Endothelial cell (in vitro differentiated cells): Measurements from ENCODE around the gene EHMT1. TPM values are rescaled to one million over a fixed set of nuclear protein-coding genes. Genes with fewer than 3 reads are reported as not detected.
"Not testable (repeated sequence)": the region's sequence is repeated elsewhere in the genome, so short reads cannot be mapped to it uniquely, and the experiment has no call there.

Experiments used
- DNase-seq: peaks from one replicate; pipeline ENCODE4 v3.0.0; 2021; ENCODE audit warnings: low spot score
- H3K27ac Mint-ChIP-seq: one replicate; pipeline ENCODE4 v1.8.0; 2021; ENCODE audit warnings: mixed read lengths, inconsistent platforms; ENCODE audit not compliant: unreplicated experiment
- H3K27me3 Mint-ChIP-seq: one replicate; pipeline ENCODE4 v1.8.0; 2021; ENCODE audit warnings: mild to moderate bottlenecking, moderate library complexity, mixed read lengths, inconsistent platforms; ENCODE audit not compliant: unreplicated experiment
- H3K36me3 Mint-ChIP-seq: one replicate; pipeline ENCODE4 v1.8.0; 2021; ENCODE audit warnings: mild to moderate bottlenecking, low read depth, mixed read lengths, inconsistent platforms; ENCODE audit not compliant: unreplicated experiment
- H3K4me1 Mint-ChIP-seq: one replicate; pipeline ENCODE4 v1.8.0; 2021; ENCODE audit warnings: mild to moderate bottlenecking, mixed read lengths, inconsistent platforms; ENCODE audit not compliant: unreplicated experiment
- H3K4me3 Mint-ChIP-seq: one replicate; pipeline ENCODE4 v1.8.0; 2021; ENCODE audit warnings: mild to moderate bottlenecking, mixed read lengths, inconsistent platforms; ENCODE audit not compliant: unreplicated experiment
- H3K9me3 Mint-ChIP-seq: one replicate; pipeline ENCODE4 v1.8.0; 2021; ENCODE audit warnings: mixed read lengths, inconsistent platforms; ENCODE audit not compliant: unreplicated experiment
- CTCF ChIP-seq: fragments of 200-600 bp; sonication (generic); IDR thresholded peaks from one replicate; pipeline ENCODE4 v1.5.0; 2021; ENCODE audit warnings: antibody characterized with exemption; ENCODE audit not compliant: unreplicated experiment
- total RNA-seq: library from RNA; stranded (reverse); fragmentation: NEBNext Ultra II Directional; extraction: Animal tissue kit (Norgen Biotek cat#: 25700); gene quantifications from one replicate; pipeline ENCODE4 v1.2.1, GENCODE V29; 2021; ENCODE audit not compliant: unreplicated experiment

Gene EHMT1
- total RNA-seq, 1 donor from 2014 or later = 120 TPM

GRCh38 chr9:137875354-137875753 is 256.5 kb downstream of the EHMT1 start:
- TF ChIP-seq CTCF = no peak
- H3K9me3 Mint-ChIP-seq = no peaks in the 10 kb centered on the region
- H3K36me3 Mint-ChIP-seq = peaks cover 3% of the 10 kb centered on the region
- H3K27ac Mint-ChIP-seq = no peak overlapping the region
- DNase-seq = no peak
- peaks cover 2% of the 10 kb centered on the region for H3K4me1 Mint-ChIP-seq
- H3K4me3 Mint-ChIP-seq = no peak overlapping the region
- peaks cover 18% of the 10 kb centered on the region for H3K27me3 Mint-ChIP-seq

GRCh38 chr9:137875846-137876245 is 257.0 kb downstream of the EHMT1 start:
- TF ChIP-seq CTCF = no peak
- no peak for DNase-seq
- no peak overlapping the region for H3K27ac Mint-ChIP-seq
- peaks cover 2% of the 10 kb centered on the region for H3K4me1 Mint-ChIP-seq
- H3K4me3 Mint-ChIP-seq = peak overlapping the region; percentile 20
- peaks cover 18% of the 10 kb centered on the region for H3K27me3 Mint-ChIP-seq
- no peaks in the 10 kb centered on the region for H3K9me3 Mint-ChIP-seq
- H3K36me3 Mint-ChIP-seq = peaks cover 3% of the 10 kb centered on the region

- peak overlapping the region; percentile 82 for H3K4me3 Mint-ChIP-seq
- peaks cover 2% of the 10 kb centered on the region for H3K4me1 Mint-ChIP-seq
- no peak for TF ChIP-seq CTCF
- no peaks in the 10 kb centered on the region for H3K9me3 Mint-ChIP-seq
- DNase-seq = no peak
- peaks cover 18% of the 10 kb centered on the region for H3K27me3 Mint-ChIP-seq
- H3K36me3 Mint-ChIP-seq = peaks cover 3% of the 10 kb centered on the region
- H3K27ac Mint-ChIP-seq = no peak overlapping the region
Measured at GRCh38 chr9:137876269-137876668, 257.5 kb downstream of the EHMT1 start.

- H3K9me3 Mint-ChIP-seq = no peaks in the 10 kb centered on the region
- no peak overlapping the region for H3K27ac Mint-ChIP-seq
- H3K4me1 Mint-ChIP-seq = peaks cover 2% of the 10 kb centered on the region
- peaks cover 18% of the 10 kb centered on the region for H3K27me3 Mint-ChIP-seq
- DNase-seq = no peak
- peak overlapping the region; percentile 82 for H3K4me3 Mint-ChIP-seq
- H3K36me3 Mint-ChIP-seq = peaks cover 3% of the 10 kb centered on the region
- TF ChIP-seq CTCF = no peak
Measured at GRCh38 chr9:137876781-137877386, 258.1 kb downstream of the EHMT1 start.

- H3K4me1 Mint-ChIP-seq, H3K36me3 Mint-ChIP-seq, H3K9me3 Mint-ChIP-seq, H3K27ac Mint-ChIP-seq: not testable (repeated sequence)
- DNase-seq = peak; percentile 44
- H3K4me3 Mint-ChIP-seq = peak within 1 kb of the TSS; percentile 82
- peaks cover 20% of the 10 kb centered on the region for H3K27me3 Mint-ChIP-seq
Measured at GRCh38 chr9:137877506-137878122, 258.8 kb downstream of the EHMT1 start, which contains the start of gene CACNA1B. TSS of gene CACNA1B (plus strand) at chr9:137877782. CDS start at chr9:137877934, 152 bp downstream.
